Measurements from ENCODE around the gene RNF123.
"Not testable (repeated sequence)": the region's sequence is repeated elsewhere in the genome, so short reads cannot be mapped to it uniquely, and the experiment has no call there.

RNF123 gene

DNA sequence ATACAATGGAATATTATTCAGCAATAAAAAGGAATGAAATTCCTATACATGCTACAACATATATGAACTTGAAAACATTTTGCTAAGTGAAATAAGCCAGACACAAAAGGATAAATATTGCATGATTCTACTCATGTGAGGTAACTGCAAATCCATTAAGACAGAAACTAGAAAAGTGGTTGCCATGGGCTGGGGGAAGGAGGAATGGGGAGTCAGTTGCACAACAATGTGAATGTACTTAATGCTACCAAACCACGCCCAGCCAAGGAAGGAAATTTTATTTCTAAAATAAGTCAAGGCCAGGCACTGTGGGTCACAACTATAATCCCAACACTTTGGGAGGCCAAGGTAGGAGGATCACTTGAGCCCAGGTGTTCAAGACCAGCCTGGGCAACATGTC lies 44.2 kb downstream of the RNF123 start:
- DNase-seq (ENCODE audit: low read depth), result no peak
- TF ChIP-seq, protein P1, sequence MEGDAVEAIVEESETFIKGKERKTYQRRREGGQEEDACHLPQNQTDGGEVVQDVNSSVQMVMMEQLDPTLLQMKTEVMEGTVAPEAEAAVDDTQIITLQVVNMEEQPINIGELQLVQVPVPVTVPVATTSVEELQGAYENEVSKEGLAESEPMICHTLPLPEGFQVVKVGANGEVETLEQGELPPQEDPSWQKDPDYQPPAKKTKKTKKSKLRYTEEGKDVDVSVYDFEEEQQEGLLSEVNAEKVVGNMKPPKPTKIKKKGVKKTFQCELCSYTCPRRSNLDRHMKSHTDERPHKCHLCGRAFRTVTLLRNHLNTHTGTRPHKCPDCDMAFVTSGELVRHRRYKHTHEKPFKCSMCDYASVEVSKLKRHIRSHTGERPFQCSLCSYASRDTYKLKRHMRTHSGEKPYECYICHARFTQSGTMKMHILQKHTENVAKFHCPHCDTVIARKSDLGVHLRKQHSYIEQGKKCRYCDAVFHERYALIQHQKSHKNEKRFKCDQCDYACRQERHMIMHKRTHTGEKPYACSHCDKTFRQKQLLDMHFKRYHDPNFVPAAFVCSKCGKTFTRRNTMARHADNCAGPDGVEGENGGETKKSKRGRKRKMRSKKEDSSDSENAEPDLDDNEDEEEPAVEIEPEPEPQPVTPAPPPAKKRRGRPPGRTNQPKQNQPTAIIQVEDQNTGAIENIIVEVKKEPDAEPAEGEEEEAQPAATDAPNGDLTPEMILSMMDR (conservative IDR thresholded peaks at IDR 0.05; ENCODE audit: low read depth, low read length), result no peak

DNA sequence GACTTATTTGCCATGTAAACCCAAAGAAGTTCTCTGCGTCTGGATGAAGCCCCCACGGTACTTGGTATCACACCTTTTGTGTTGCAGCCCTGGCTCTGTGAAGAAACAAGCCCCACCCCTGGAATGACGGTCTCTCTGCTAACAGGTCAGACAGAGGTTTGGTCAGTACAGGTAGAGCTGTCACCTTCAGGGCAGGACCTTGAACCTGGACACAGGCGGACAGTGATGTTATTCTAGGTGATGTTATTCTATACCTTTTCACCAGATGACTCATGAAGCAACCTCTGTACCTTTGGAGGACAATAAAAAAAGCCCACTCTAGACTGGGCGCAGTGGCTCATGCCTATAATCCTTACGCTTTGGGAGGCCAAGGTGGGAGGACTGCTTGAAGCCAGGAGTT lies 45.4 kb downstream of the RNF123 start:
- no peak overlapping the region for H3K4me3 ChIP-seq (ENCODE audit: low read depth, low read length)
- no peak for DNase-seq (ENCODE audit: low read depth)
- TF ChIP-seq, protein P1 (conservative IDR thresholded peaks at IDR 0.05; ENCODE audit: low read depth, low read length), result no peak

More for the DNA sequence above, 44.2 kb downstream of the RNF123 start:
- H3K4me3 ChIP-seq (ENCODE audit: low read depth, low read length), result no peak overlapping the region

DNA sequence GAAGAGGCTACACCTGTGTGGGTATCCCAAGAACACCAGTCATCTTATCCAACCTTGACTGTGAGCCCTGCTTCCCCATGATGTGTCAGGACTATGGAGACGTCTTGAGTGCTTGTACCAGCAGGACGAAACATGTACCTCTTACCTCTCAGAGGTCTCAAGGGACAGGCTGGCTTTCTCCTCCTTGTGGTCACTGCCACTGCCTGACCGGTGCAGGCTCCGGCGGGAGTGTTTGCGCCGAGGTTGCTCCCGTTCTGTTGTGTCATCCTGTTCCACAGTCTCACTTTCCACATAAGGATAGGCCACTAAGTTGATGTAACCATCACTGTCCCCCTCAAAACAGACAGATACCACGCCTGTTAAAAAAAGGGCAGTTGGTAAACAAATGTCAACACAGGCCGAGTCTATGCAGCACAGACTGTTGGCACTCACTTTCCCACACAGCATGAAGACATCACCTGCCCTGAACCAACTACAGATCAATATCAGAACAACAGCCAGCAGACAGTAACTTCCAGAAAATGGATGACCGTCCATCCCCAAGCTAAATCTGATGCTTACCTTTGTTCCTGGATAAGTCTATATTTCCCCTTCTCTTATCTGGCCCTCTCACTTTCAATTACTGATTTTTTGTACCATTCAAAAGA lies 48.8 kb downstream of the RNF123 start:
- no peak for DNase-seq (ENCODE audit: low read depth)
- H3K4me3 ChIP-seq (ENCODE audit: low read depth, low read length), result no peak overlapping the region
- TF ChIP-seq, protein P1 (conservative IDR thresholded peaks at IDR 0.05; ENCODE audit: low read depth, low read length), result no peak

DNA sequence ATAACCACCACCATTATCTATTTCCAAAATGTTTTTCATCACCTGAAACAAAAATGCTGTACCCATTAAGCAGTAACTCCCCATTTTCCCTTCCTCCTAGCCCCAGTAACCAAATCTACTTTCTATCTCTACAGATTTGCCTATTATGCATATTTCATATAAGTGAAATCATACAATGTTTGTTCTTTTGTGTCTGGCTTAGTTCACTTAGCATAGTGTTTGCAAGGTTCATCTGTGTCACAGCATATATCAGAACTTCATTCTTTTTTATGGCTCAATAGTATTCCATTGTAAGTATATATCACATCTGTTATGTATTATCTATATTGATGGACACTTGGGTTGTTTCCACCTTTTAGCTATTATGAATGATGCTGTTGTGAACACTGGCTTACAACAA lies 51.1 kb downstream of the RNF123 start:
- TF ChIP-seq, protein P1 (conservative IDR thresholded peaks at IDR 0.05; ENCODE audit: low read depth, low read length), result no peak
- DNase-seq (ENCODE audit: low read depth), result no peak
- no peak overlapping the region for H3K4me3 ChIP-seq (ENCODE audit: low read depth, low read length)

DNA sequence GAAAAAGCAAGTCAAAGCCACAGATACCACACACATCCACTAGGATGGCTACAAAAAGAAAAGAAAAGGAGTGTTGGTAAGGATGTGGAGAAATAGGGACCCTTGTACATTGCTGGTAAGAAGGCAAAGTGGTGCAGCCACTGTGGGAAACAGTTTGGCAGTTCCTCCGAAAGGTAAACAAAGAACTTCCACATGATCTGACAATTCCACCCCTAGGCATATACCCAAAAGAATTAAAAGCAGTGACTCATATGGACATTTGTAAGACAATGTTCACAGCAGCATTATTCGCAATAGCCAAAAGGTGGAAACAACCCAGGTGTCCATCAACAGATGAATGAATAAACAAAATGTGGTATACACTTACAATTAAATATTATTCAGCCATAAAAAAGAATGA lies 56.6 kb downstream of the RNF123 start:
- H3K4me3 ChIP-seq (ENCODE audit: low read depth, low read length), result no peak overlapping the region
- TF ChIP-seq, protein P1 (conservative IDR thresholded peaks at IDR 0.05; ENCODE audit: low read depth, low read length), result no peak
- peak; percentile 52 for DNase-seq (ENCODE audit: low read depth)

DNA sequence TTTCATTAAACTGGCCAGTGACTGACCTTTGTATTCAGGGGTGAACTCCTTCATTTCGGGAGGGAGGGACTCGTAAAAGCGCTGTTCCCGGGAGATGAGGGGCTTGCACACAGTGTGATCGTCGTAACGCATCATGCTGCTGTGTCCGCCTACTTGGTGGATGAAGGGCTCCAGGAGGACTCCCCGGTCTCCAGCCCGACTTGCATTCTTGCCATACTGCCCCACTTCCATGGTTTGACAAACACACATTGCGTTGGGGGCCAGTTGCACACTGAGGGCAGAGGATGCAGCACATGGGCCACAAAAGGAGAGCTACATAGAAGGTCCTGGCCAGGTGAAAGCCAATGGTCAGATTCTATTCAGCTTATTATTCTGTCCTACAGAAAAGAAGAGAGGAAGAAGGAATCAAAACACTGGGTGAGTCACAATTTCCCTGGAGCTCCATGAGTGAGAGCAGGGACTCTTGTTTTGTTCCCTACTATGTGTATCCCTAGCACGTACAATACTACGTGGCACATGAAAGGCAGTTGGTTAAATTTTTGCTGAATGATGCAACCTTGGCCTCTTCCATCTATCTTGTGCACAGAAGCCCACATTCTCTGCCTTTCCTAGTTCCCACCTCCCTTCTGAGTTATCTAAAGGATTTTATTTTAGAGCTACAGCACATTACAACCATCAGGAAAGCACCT lies 58.6 kb downstream of the RNF123 start:
- TF ChIP-seq, protein P1 (conservative IDR thresholded peaks at IDR 0.05; ENCODE audit: low read depth, low read length), result no peak
- DNase-seq (ENCODE audit: low read depth), result peak; percentile 82

DNA sequence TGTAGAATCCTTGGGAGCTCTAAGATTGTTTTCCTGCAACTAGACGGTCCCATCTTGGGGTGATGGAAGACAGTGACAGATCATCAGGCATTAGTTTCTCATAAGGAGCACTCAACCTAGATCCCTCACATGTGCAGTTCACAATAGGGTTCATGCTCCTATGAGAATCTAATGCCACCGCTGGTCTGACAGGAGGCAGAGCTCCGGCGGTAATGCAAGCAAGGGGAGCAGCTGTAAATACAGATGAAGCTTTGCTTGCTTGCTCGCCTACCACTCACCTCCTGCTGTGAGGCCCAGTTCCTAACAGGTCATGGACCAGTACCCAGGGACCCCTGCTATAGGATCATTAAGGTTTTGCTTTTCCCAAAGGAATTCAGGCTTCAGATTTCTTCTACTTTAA lies 59.5 kb downstream of the RNF123 start:
- DNase-seq (ENCODE audit: low read depth); H3K4me3 ChIP-seq (ENCODE audit: low read depth, low read length): not testable (repeated sequence)

More for the DNA sequence above, 58.6 kb downstream of the RNF123 start:
- no peak overlapping the region for H3K4me3 ChIP-seq (ENCODE audit: low read depth, low read length)
